Measurements from ENCODE around the gene CABP7.

The CABP7 gene

GRCh38 chr22:29747832-29748231 is 28.0 kb downstream of the CABP7 start:
- Histone ChIP-seq H3K79me2 (ENCODE audit: control insufficient read depth, insufficient read depth, low read length) (no peaks in the 10 kb centered on the region), H3K9ac (ENCODE audit: low read length) (no peak overlapping the region), H3K18ac (ENCODE audit: low read length) (no peak overlapping the region), H2BK15ac (replicated peaks; ENCODE audit: low read depth) (no peak overlapping the region), H3K36me3 (ENCODE audit: control insufficient read depth, insufficient read depth, low read length) (no peaks in the 10 kb centered on the region), H3K56ac (ENCODE audit: low read length) (no peak overlapping the region), H3K79me1 (ENCODE audit: low read length) (no peaks in the 10 kb centered on the region), H2BK120ac (ENCODE audit: low read depth, low read length) (no peak overlapping the region), H2AK5ac (ENCODE audit: low read length) (no peak overlapping the region), H3K4ac (ENCODE audit: low read depth, low read length) (no peak overlapping the region), H3K23ac (ENCODE audit: low read length) (no peak overlapping the region), H2BK5ac (ENCODE audit: low read length) (no peak overlapping the region), H3K27me3 (ENCODE audit: insufficient read depth, low read length, poor library complexity) (no peaks in the 10 kb centered on the region), H4K8ac (ENCODE audit: low read depth, low read length) (no peak overlapping the region), H3K4me2 (ENCODE audit: low read length) (no peak overlapping the region), H3K4me1 (ENCODE audit: control insufficient read depth, low read depth, low read length) (no peaks in the 10 kb centered on the region), H3K4me3 (ENCODE audit: low read length) (no peak overlapping the region), H4K5ac (ENCODE audit: low read length) (no peak overlapping the region), H3K27ac (ENCODE audit: low read depth, low read length) (no peak overlapping the region)
- WGBS (ENCODE audit: extremely low coverage, insufficient coverage, low lambda C conversion rate): no CpG with 5 or more reads among the region's 7 CpGs
- no peak for DNase-seq

DNA sequence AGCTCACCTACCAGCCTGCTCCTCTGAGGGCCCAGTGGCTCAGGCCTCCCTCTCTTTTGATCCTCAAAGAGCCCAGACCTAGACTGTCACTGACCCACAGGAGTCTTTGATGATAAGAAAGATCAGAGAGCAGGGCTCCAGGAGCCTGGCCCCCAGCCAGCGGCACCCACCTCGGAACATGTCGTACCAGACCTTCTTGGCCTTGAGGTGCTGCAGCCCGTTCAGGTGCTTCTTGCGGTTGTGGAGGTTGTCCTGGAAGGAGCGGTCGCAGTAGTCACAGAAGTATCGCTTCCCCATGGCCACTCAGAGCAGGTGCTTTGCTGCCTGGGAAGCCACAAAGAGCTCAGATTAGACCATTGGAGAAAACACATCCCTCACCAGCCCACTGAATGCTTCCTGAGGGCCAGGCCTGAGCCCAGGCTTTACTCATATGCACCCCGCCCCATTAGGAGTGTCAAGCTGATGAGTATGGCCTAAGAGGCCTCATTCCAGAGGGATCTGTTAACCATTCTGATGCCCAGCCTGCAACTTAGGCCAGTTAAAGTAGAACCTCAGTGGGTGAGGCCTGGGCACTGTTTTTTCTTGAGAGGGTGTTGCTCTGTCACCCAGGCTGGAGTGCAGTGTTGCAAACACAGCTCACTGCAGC is 28.6 kb downstream of the CABP7 start:
- no peak overlapping the region for H2BK15ac ChIP-seq (replicated peaks; ENCODE audit: low read depth)
- H2AK5ac ChIP-seq (ENCODE audit: low read length): no peak overlapping the region
- no peak overlapping the region for H4K5ac ChIP-seq (ENCODE audit: low read length)
- H3K27ac ChIP-seq (ENCODE audit: low read depth, low read length): no peak overlapping the region
- H3K79me2 ChIP-seq (ENCODE audit: control insufficient read depth, insufficient read depth, low read length): no peaks in the 10 kb centered on the region
- no peaks in the 10 kb centered on the region for H3K4me1 ChIP-seq (ENCODE audit: control insufficient read depth, low read depth, low read length)
- H2BK5ac ChIP-seq (ENCODE audit: low read length): no peak overlapping the region
- no peak overlapping the region for H3K9ac ChIP-seq (ENCODE audit: low read length)
- no peak overlapping the region for H3K56ac ChIP-seq (ENCODE audit: low read length)
- no peak overlapping the region for H4K8ac ChIP-seq (ENCODE audit: low read depth, low read length)
- H3K18ac ChIP-seq (ENCODE audit: low read length): no peak overlapping the region
- no peak for DNase-seq
- H3K4ac ChIP-seq (ENCODE audit: low read depth, low read length): no peak overlapping the region
- no peaks in the 10 kb centered on the region for H3K79me1 ChIP-seq (ENCODE audit: low read length)
- H3K36me3 ChIP-seq (ENCODE audit: control insufficient read depth, insufficient read depth, low read length): no peaks in the 10 kb centered on the region
- H3K4me2 ChIP-seq (ENCODE audit: low read length): no peak overlapping the region
- H3K4me3 ChIP-seq (ENCODE audit: low read length): no peak overlapping the region
- WGBS (ENCODE audit: extremely low coverage, insufficient coverage, low lambda C conversion rate): no CpG with 5 or more reads among the region's 9 CpGs
- H2BK120ac ChIP-seq (ENCODE audit: low read depth, low read length): no peak overlapping the region
- H3K27me3 ChIP-seq (ENCODE audit: insufficient read depth, low read length, poor library complexity): no peaks in the 10 kb centered on the region
- H3K23ac ChIP-seq (ENCODE audit: low read length): no peak overlapping the region

DNA sequence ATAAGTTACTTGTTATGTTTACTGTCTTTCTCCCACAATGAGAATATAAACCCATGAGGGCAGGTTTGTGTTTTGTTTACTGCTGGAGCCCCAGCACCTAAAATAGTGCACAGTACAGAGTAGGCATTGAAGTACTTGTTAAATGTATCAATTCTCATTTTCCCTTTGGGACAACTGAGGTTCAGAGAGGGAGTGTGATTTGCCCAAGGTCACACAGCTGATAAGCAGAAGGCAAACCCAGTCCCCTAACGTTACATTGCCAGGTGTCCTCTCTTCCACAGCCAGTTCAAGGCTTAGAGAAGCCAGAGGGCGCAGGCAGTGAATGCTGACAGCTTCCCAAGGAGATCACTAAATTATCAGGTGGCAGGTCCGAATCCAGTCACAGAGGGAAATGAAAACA is 30.2 kb downstream of the CABP7 start:
- no peak overlapping the region for H3K4ac ChIP-seq (ENCODE audit: low read depth, low read length)
- no peak overlapping the region for H2BK15ac ChIP-seq (replicated peaks; ENCODE audit: low read depth)
- no peak overlapping the region for H2BK120ac ChIP-seq (ENCODE audit: low read depth, low read length)
- H3K27me3 ChIP-seq (ENCODE audit: insufficient read depth, low read length, poor library complexity): no peaks in the 10 kb centered on the region
- no peak overlapping the region for H3K4me3 ChIP-seq (ENCODE audit: low read length)
- no peaks in the 10 kb centered on the region for H3K79me2 ChIP-seq (ENCODE audit: control insufficient read depth, insufficient read depth, low read length)
- H3K18ac ChIP-seq (ENCODE audit: low read length): no peak overlapping the region
- no peak overlapping the region for H3K27ac ChIP-seq (ENCODE audit: low read depth, low read length)
- WGBS (ENCODE audit: extremely low coverage, insufficient coverage, low lambda C conversion rate): no CpG with 5 or more reads among the region's 3 CpGs
- H3K23ac ChIP-seq (ENCODE audit: low read length): no peak overlapping the region
- no peaks in the 10 kb centered on the region for H3K79me1 ChIP-seq (ENCODE audit: low read length)
- H3K9ac ChIP-seq (ENCODE audit: low read length): no peak overlapping the region
- no peak overlapping the region for H2BK5ac ChIP-seq (ENCODE audit: low read length)
- H4K5ac ChIP-seq (ENCODE audit: low read length): no peak overlapping the region
- DNase-seq: no peak
- H3K56ac ChIP-seq (ENCODE audit: low read length): no peak overlapping the region
- H3K4me1 ChIP-seq (ENCODE audit: control insufficient read depth, low read depth, low read length): no peaks in the 10 kb centered on the region
- H3K4me2 ChIP-seq (ENCODE audit: low read length): no peak overlapping the region
- no peaks in the 10 kb centered on the region for H3K36me3 ChIP-seq (ENCODE audit: control insufficient read depth, insufficient read depth, low read length)
- H2AK5ac ChIP-seq (ENCODE audit: low read length): no peak overlapping the region
- no peak overlapping the region for H4K8ac ChIP-seq (ENCODE audit: low read depth, low read length)

GRCh38 chr22:29750559-29751538 is 31.0 kb downstream of the CABP7 start:
- no peak for DNase-seq
- Histone ChIP-seq H3K23ac (ENCODE audit: low read length) (no peak overlapping the region), H2BK5ac (ENCODE audit: low read length) (no peak overlapping the region), H3K27ac (ENCODE audit: low read depth, low read length) (no peak overlapping the region), H3K4me2 (ENCODE audit: low read length) (no peak overlapping the region), H3K18ac (ENCODE audit: low read length) (no peak overlapping the region), H3K36me3 (ENCODE audit: control insufficient read depth, insufficient read depth, low read length) (no peaks in the 10 kb centered on the region), H3K56ac (ENCODE audit: low read length) (no peak overlapping the region), H3K9ac (ENCODE audit: low read length) (no peak overlapping the region), H3K4me1 (ENCODE audit: control insufficient read depth, low read depth, low read length) (no peaks in the 10 kb centered on the region), H4K5ac (ENCODE audit: low read length) (no peak overlapping the region), H3K4me3 (ENCODE audit: low read length) (no peak overlapping the region), H3K4ac (ENCODE audit: low read depth, low read length) (no peak overlapping the region), H4K8ac (ENCODE audit: low read depth, low read length) (no peak overlapping the region), H2BK15ac (replicated peaks; ENCODE audit: low read depth) (no peak overlapping the region), H3K79me1 (ENCODE audit: low read length) (no peaks in the 10 kb centered on the region), H3K79me2 (ENCODE audit: control insufficient read depth, insufficient read depth, low read length) (no peaks in the 10 kb centered on the region), H3K27me3 (ENCODE audit: insufficient read depth, low read length, poor library complexity) (no peaks in the 10 kb centered on the region), H2AK5ac (ENCODE audit: low read length) (no peak overlapping the region), H2BK120ac (ENCODE audit: low read depth, low read length) (no peak overlapping the region)
- no CpG with 5 or more reads among the region's 11 CpGs for WGBS (ENCODE audit: extremely low coverage, insufficient coverage, low lambda C conversion rate)

DNA sequence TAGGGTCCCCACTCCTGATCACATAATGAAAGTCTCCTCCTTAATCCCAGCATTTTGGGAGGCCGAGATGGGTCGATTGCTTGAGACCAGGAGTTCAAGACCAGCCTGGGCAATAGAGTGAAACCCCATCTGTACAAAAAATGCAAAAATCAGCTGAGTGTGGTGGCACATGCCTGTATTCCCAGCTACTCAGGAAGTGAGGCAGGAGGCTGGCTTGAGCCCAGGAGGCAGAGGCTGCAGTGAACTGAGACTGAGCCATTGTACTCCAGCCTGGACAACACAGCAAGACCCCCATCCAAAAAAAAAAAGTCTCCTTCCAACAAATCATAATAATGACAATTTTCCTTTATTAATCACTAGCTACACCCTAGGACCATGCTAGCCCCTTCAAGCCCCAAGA is 31.9 kb downstream of the CABP7 start:
- H3K4me2 ChIP-seq (ENCODE audit: low read length): no peak overlapping the region
- H3K4ac ChIP-seq (ENCODE audit: low read depth, low read length): no peak overlapping the region
- no peak overlapping the region for H3K27ac ChIP-seq (ENCODE audit: low read depth, low read length)
- H3K79me1 ChIP-seq (ENCODE audit: low read length): no peaks in the 10 kb centered on the region
- no peak for DNase-seq
- no peak overlapping the region for H2BK5ac ChIP-seq (ENCODE audit: low read length)
- no peak overlapping the region for H3K4me3 ChIP-seq (ENCODE audit: low read length)
- H3K36me3 ChIP-seq (ENCODE audit: control insufficient read depth, insufficient read depth, low read length): no peaks in the 10 kb centered on the region
- H2AK5ac ChIP-seq (ENCODE audit: low read length): no peak overlapping the region
- no peak overlapping the region for H3K9ac ChIP-seq (ENCODE audit: low read length)
- H4K8ac ChIP-seq (ENCODE audit: low read depth, low read length): no peak overlapping the region
- no peak overlapping the region for H3K18ac ChIP-seq (ENCODE audit: low read length)
- no peaks in the 10 kb centered on the region for H3K27me3 ChIP-seq (ENCODE audit: insufficient read depth, low read length, poor library complexity)
- no peaks in the 10 kb centered on the region for H3K79me2 ChIP-seq (ENCODE audit: control insufficient read depth, insufficient read depth, low read length)
- H4K5ac ChIP-seq (ENCODE audit: low read length): no peak overlapping the region
- no peak overlapping the region for H2BK15ac ChIP-seq (replicated peaks; ENCODE audit: low read depth)
- H3K56ac ChIP-seq (ENCODE audit: low read length): no peak overlapping the region
- H3K4me1 ChIP-seq (ENCODE audit: control insufficient read depth, low read depth, low read length): no peaks in the 10 kb centered on the region
- no peak overlapping the region for H3K23ac ChIP-seq (ENCODE audit: low read length)
- WGBS (ENCODE audit: extremely low coverage, insufficient coverage, low lambda C conversion rate): no CpG with 5 or more reads among the region's 2 CpGs
- H2BK120ac ChIP-seq (ENCODE audit: low read depth, low read length): no peak overlapping the region
